GM19043 (cell line): ENCODE data around the gene SUFU.
A peak's percentile ranks its signal among the peaks of the same experiment; 100 is the strongest.
"Not testable (repeated sequence)": the region's sequence is repeated elsewhere in the genome, so short reads cannot be mapped to it uniquely, and the experiment has no call there.

Experiments
- ATAC-seq: cut with Tn5 transposase; IDR thresholded peaks from one replicate; pipeline ENCODE4 v1.9.1; 2021; ENCODE audit warnings: low read depth; ENCODE audit not compliant: unreplicated experiment

SUFU gene

DNA sequence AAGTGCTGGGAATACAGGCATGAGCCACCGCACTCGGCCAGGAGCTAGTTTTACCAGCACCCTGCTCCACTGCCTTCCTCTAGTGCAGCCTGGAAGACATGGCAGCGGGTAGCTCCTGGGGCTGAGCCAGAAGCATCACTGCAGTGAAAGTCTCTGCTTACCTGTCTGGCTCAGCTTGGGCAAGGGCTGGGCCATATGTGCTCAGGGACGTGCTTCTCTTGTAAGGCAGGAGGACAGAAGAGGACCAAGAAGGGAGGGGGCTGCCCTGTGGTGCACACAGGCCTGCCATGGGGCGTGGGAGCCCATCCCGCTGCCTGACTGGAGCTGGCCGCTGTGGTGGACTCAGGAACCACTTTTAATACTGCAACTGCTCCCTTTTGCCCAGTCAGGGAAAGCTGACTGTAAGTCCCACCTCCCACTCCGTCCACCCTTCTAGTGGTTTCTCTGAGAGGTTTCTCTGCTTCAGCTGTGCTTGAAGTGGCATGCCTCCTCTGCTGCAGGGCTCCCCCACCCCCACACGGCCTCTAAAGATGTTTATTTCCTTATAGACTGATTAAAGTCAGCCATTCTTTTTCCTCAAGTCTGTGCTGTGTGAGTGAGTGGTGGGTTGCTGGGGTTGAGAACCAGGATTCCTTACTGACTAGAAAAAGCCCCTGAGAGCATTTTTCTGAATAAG, 27.2 kb upstream of the SUFU start:
- no peak for ATAC-seq

DNA sequence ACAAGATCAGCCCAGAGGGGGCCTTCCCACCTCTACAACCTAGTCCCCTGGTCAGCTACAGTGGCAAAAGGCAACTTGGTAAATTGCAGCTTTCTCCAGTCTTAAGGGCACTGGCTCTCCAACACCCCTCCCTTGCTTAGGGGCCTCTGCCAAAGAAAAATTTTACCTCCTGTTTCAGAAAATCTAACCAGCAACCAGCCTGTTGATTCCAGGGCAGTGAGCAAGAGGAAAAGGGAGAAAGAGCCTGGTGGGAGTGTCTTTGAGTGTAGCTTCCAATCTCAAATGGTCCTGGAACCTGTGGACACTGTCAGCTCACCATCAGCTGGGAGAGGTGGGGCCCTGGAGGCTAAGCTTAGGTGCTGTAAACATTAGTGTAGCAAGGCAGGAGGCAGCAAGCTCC, 24.1 kb upstream of the SUFU start:
- no peak for ATAC-seq

DNA sequence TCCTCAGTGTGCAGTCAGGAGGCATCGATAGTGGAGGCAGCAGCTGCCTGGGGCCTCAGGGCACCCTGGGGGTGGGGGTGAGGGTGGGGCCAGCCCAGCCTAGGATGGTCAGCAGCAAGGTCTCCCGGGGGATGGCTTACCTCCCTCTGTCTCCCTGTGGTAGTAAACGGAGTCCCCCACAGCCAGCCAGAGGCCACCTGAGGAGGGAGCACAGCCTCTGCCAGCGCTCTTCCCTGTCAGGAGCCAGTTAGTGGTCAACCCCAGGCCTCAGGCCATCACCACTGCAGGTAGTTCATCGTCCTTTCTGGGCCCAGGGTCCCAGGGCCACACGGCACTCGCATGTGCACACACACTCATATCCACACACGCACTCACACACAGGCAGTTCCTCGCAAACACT, 23.4 kb upstream of the SUFU start:
- no peak for ATAC-seq

DNA sequence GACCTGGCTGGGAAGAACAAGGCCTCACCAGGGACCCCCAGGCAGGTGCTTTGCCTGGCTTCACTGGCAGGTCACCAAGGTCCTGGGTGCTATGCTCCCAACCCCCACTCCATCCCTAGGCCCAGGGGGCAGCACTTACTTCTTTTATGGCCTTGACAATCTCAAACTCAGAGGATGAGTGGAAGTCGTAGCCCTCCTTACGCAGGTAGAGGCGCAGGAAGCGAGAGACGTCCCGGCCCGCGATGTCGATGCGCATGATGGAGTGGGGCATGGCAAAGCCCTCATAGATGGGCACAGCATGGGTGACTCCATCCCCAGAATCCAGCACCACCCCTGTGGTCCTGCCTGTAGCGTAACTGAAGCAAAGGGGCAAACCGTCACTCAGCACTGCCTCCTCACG, 19.8 kb upstream of the SUFU start:
- ATAC-seq, result no peak

GRCh38 chr10:102485093-102485784, 18.5 kb upstream of the SUFU start:
- ATAC-seq, result no peak

- no peak for ATAC-seq
Observed at GRCh38 chr10:102491136-102491535, 12.6 kb upstream of the SUFU start.

DNA sequence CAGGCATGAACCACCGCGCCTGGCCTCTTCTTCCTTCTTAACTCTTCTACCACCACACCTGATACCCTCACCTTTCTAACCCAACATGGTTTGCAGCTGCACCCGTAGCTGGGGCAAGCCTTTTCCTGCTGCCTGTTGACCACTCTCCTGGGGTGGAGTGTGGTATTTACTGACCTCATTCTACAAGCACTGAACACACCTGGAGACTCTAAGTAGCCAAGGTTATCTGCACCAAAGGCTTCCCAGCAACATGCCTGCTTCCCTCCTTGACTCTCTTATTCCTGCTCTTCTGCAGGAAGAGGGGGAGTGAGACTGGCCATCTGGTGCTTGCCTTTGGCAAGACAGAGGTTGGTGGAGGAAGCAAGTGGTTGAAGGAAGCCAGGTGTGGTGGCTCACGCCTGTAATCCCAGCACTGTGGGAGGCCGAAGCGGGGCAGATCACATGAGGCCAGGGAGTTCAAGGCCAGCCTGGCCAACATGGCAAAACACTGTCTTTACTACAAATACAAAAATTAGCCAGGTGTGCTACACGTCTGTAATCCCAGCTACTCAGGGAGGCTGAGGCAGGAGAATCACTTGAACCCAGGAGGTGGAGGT, 11.3 kb upstream of the SUFU start:
- ATAC-seq, result no peak

GRCh38 chr10:102492983-102493382, 10.8 kb upstream of the SUFU start:
- ATAC-seq, result no peak

DNA sequence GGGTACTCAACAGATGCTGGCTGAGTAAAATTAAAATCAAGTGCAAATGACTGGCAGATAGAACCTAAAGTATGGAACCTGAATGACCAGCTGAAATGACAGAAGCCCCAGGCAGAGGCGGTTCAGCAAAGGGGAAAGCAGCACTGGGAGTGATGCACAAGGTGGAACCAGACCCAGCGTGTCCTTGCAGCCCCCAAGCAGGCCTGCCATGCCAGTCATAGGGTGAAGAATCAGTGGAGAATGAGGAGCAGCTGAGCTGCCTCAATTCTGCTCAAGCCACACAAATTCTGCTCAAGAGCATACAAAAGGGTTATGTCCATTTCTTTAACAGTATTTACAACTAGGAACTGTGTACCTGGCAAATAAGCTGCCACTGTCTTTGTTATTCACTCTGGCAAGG, 10.0 kb upstream of the SUFU start:
- ATAC-seq, result no peak

DNA sequence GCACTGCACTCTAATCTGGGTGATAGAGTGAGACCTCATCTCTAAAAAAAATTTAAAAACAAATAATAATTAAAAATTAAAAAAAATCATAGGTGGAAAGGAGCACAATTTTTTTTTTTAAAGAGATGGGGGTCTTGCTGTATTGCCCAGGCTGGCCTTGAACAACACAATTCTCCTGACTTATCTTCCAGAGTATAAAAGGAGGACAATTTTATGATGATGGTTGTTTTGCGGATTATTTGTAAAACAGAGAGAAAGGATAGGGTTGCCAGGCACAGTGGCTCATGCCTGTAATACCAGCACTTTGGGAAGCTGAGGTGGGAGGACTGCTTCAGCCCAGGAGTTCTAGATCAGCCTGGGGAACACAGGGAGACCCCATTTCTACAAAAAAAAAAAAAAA, 6.2 kb upstream of the SUFU start:
- ATAC-seq, result no peak

GRCh38 chr10:102499356-102499755, 4.4 kb upstream of the SUFU start:
- ATAC-seq, result no peak

DNA sequence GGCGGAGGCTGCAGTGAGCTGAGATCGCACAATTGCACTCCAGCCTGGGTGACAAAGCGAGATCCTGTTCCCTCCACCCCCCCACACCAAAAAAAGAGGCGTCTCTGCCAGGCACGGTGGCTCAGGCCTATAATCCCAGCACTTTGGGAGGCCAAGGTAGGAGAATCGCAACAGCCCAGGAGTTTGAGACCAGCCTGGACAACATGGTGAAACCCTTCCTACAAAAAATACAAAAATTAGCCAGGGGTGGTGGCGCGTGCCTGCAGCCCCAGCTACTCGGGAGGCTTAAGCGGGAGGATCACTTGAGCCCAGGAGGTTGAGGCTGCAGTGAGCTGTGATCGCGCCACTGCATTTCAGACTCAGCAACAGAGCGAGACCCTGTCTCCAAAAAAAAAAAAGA, 3.1 kb upstream of the SUFU start:
- ATAC-seq, result not testable (repeated sequence)

DNA sequence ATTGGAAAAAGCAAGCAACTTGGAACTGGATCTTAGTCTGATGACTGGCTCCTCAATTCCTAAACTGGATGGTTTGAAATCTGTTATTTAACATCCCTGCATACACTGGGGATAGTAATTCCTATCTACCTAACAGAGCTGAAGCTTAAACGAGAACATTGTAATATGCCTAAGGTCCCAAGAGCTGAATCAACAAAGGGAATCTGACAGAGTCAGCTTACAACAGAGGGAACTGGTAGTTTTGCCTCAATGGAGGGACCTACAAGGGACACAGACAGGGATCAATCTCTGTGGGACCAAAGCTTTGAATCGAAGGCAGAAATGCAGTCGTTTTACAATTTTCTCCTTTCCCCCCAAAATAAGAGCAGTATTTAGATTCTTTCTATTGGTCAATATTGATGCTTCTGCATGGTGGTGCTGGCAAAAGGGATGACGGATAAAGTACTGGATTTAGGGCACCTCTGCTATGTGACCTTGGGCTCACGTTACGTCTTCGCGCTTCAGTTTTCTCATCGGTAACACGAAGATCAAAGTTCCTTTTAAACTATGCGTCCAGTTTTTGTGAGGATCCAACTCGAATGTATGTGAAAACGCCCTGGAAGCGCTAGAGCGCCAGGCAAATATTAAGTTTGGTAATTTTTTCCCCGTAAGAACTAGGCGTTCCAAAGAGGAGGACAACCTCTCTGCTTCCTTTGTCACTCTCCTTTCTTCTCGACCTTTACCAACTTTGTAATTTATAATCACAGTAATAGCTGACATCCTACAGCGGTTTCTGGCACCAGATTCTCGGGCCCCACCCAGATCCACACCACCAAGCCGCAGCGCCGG, 2.4 kb upstream of the SUFU start:
- no peak for ATAC-seq

DNA sequence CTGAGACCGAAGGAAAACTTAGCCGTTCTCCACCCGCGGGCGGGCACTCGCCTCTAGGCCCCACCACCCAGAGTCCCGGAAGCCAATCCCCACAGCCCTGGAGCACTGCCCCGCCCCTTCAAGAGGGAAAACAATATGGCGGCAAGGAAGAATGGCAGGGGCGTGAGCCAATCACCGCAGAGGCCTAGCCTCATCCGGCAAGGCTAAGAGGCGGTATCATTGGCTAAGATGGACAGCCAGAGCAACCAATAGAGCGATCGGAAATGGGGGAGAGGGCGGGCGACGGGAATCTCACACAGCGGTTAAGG, 1.8 kb upstream of the SUFU start:
- ATAC-seq, result peak; percentile 65

GRCh38 chr10:102502337-102503151, 1.2 kb upstream of the SUFU start, which contains the start of gene ACTR1A:
ACTR1A (minus strand) TSS chr10:102502712; CDS start chr10:102502647, 65 bp downstream.
- ATAC-seq, result peak; percentile 47

- ATAC-seq, result no peak
Observed at GRCh38 chr10:102504179-102504975, 605 bp downstream of the SUFU start.

- no peak for ATAC-seq
Observed at GRCh38 chr10:102504976-102505300, 1.2 kb downstream of the SUFU start.

- no peak for ATAC-seq
Observed at GRCh38 chr10:102505462-102506115, 1.8 kb downstream of the SUFU start.

- no peak for ATAC-seq
Observed at GRCh38 chr10:102507521-102507920, 3.7 kb downstream of the SUFU start.
